Measurements from ENCODE around the gene ACAA1. TPM values are rescaled to one million over a fixed set of nuclear protein-coding genes. Genes with fewer than 3 reads are reported as not detected.

Gene ACAA1
- total and polyA plus RNA-seq, 2 of the 13 experiments (the other 11 are each of a cell fraction or from before 2014, with no cell fraction given) = 60.8 to 188 TPM

- TF ChIP-seq NFAT5 (CRISPR knock-in tag; IDR thresholded peaks at IDR 0.05) = no peak
- TF ChIP-seq RFX1 (IDR thresholded peaks at IDR 0.05) = no peak
- no peak for TF ChIP-seq GLI4 (CRISPR knock-in tag; IDR thresholded peaks at IDR 0.05; ENCODE audit: borderline replicate concordance)
- TF ChIP-seq TBL1XR1 (IDR thresholded peaks at IDR 0.05; ENCODE audit: borderline replicate concordance, low read length, partially characterized antibody) = no peak
- TF ChIP-seq TFDP2 (CRISPR knock-in tag; IDR thresholded peaks at IDR 0.05) = no peak
- no peak for TF ChIP-seq ZNF513 (CRISPR knock-in tag; conservative IDR thresholded peaks at IDR 0.05)
- no peak for TF ChIP-seq HOXA5 (CRISPR knock-in tag; IDR thresholded peaks at IDR 0.05)
- TF ChIP-seq TCF7 (IDR thresholded peaks at IDR 0.05; ENCODE audit: low read depth) = no peak
- TF ChIP-seq ZNF746 (CRISPR knock-in tag; IDR thresholded peaks at IDR 0.05) = no peak
These were observed 37.0 kb upstream of the ACAA1 start (continued) for GRCh38 chr3:38173834-38174418.
